OCI-LY7 (cell line): ENCODE data around the gene EMC9.

Source experiments
- EZH2phosphoT487 ChIP-seq: fragments of 200-600 bp; sonication (generic); IDR thresholded peaks from 2 replicates; pipeline ENCODE4 v1.6.1; 2018; ENCODE audit warnings: low read depth, borderline replicate concordance, mild to moderate bottlenecking, mixed run types, antibody characterized with exemption, low read length, moderate library complexity, mixed read lengths
- TF ChIP-seq, protein P1 (sequence below): fragments of 200-600 bp; sonication (generic); conservative IDR thresholded peaks from 2 replicates; pipeline ENCODE4 v1.5.1; 2014; ENCODE audit warnings: mild to moderate bottlenecking, antibody characterized with exemption, low read length, moderate library complexity, mixed read lengths

DNA sequence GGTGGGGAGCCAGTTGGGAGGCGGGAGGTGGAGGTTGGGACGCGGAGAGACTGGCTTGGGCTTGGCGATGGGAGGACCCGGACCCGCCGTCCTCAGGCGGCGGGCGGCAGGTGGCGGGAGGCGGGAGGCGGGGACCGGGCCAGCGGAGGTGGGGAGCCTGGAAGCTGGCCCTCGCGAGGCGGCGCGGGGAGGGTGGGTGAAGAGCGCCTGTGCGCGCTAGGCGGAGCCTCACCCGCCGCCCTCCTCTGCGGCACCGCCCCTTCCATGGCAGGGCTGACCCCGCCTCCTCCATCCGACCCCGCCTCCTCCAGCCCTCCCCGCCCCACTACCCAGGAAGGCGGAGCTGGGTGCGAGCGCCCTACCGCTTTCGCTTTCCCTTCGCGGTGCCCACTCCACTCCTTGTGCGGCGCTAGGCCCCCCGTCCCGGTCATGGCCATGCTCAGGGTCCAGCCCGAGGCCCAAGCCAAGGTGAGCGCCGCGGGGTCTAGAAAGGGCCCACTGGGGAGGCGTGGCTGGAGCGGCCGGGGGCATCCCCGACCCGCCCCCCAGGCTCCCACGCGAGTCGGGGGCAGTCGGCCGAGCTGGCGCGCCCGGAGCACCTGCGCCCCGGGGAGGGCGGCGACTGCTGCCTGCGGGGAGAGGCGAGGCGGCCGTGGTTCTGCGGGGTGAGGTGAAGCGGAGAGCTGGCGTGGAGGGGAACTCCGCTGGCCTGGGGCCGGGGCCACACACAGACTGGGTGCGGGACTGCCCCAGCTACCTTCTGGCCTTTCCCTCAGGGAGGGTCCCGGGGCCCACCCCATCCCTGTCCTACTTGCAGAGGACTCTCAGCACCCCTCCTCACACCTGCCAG lies 5.3 kb downstream of the EMC9 start, which contains the start of gene PSME1:
- TF ChIP-seq, protein P1, sequence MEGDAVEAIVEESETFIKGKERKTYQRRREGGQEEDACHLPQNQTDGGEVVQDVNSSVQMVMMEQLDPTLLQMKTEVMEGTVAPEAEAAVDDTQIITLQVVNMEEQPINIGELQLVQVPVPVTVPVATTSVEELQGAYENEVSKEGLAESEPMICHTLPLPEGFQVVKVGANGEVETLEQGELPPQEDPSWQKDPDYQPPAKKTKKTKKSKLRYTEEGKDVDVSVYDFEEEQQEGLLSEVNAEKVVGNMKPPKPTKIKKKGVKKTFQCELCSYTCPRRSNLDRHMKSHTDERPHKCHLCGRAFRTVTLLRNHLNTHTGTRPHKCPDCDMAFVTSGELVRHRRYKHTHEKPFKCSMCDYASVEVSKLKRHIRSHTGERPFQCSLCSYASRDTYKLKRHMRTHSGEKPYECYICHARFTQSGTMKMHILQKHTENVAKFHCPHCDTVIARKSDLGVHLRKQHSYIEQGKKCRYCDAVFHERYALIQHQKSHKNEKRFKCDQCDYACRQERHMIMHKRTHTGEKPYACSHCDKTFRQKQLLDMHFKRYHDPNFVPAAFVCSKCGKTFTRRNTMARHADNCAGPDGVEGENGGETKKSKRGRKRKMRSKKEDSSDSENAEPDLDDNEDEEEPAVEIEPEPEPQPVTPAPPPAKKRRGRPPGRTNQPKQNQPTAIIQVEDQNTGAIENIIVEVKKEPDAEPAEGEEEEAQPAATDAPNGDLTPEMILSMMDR, result no peak
- TF ChIP-seq EZH2phosphoT487, result no peak
